Activated T-helper 1 cell treated with anti-CD3 and anti-CD28 coated beads, Interleukin-12 subunit alpha, Interleukin-12 subunit beta, Interleukin-2, Interleukin-4 antibody, amounts not matched to agents 30 ng/mL and 10 ng/mL and 1 ng/mL, durations not matched to agents 14 hours and 24 hours and 36 hours (primary cell): ENCODE data around the gene TOM1L2. TPM values are rescaled to one million over a fixed set of nuclear protein-coding genes. Genes with fewer than 3 reads are reported as not detected.

ENCODE experiments used
- DNase-seq: peaks from one replicate; pipeline ENCODE4 v3.0.0; 2021; ENCODE audit warnings: low spot score
- H3K27ac Mint-ChIP-seq: one replicate; pipeline ENCODE4 v1.8.0; 2021; ENCODE audit warnings: mild to moderate bottlenecking, mixed read lengths
- H3K27me3 Mint-ChIP-seq: one replicate; pipeline ENCODE4 v1.8.0; 2022; ENCODE audit warnings: mild to moderate bottlenecking, moderate library complexity, mixed read lengths; ENCODE audit not compliant: insufficient read depth
- H3K36me3 Mint-ChIP-seq: one replicate; pipeline ENCODE4 v1.8.0; 2021; ENCODE audit warnings: low read depth, mixed read lengths
- H3K4me1 Mint-ChIP-seq: one replicate; pipeline ENCODE4 v1.8.0; 2021; ENCODE audit warnings: low read depth, mixed read lengths
- H3K4me3 Mint-ChIP-seq: one replicate; pipeline ENCODE4 v1.8.0; 2021; ENCODE audit warnings: mild to moderate bottlenecking, moderate library complexity, mixed read lengths
- H3K9me3 Mint-ChIP-seq: one replicate; pipeline ENCODE4 v1.8.0; 2021; ENCODE audit warnings: mixed read lengths
- intact Hi-C: fragments of 100-400 bp; cut with micrococcal nuclease; formaldehyde crosslinking; loops from one replicate; pipeline ENCODE4 v1.15.1; 2024
- total RNA-seq: library from RNA; stranded (reverse); gene quantifications from 2 replicates; pipeline ENCODE4 v1.2.3, GENCODE V29; 2022

The TOM1L2 gene
- total RNA-seq, 1 donor from 2014 or later: 10.2 TPM

DNA sequence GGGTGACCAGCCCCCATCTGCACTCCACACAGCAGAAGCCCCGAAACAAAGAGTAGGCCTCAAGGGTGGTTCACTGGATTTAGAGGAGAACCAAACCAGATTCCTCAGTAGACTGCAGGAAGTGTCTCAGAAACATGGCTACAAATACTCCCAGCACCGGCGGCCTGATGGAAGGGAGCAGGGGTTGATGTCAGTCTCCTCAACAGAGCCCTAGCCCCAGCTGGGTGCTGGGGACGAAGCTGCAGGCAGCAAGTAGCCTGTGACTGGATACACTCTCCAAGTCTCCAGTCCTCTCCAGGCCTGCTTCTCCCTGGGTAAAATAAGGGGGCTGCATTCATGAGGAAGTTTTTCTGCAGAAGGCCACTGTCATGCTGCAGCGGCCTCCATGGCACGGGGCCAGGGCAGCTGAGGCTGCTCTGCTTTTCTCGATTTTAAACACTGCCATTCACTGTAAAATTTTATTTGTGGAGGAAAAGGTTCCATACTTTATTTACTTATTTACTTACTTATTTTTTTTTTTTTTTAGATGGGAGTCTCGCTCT lies 98.7 kb downstream of the TOM1L2 start:
- Mint-ChIP-seq H3K4me1 (no peaks in the 10 kb centered on the region), H3K4me3 (no peak overlapping the region)
- intact Hi-C loops: no loop called here

DNA sequence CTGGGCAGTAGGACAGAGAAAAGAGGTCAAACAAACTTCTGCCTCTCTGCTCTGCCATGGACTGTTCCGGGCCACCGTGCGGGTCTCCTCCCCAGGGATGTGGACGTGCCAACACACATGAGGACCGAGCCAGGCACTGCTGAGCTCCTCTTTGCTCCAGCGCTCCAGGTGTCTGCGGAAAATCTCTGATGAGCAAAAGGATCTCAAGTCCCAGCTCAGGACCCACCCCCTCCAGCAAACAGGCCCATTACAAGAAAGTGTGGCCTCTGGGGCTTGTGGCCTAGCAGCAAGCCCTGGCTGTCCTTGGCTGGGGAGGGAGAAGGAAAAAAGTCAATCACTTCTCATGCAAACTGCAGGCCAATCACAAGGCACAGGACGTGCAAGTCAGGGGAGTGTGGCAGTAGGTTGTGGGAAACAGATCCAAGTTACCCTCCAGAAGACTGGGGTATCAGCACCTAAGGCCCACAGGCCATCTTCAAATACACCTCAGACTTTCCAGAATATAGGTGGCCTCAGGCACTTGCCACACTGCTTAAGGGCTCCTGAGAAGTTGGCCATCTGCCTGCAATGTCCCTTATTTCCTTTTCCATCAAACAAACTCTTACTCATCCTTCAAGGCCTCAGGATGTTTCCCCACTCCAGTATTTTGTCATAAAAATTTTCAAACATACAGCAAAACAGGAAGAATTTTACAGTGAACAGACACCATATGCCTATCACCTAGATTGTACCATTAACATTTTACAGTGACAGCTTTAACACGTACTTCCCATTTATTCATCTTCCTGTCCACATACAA lies 99.5 kb downstream of the TOM1L2 start:
- Mint-ChIP-seq H3K9me3 (no peaks in the 10 kb centered on the region), H3K4me1 (no peaks in the 10 kb centered on the region), H3K27me3 (no peaks in the 10 kb centered on the region), H3K4me3 (no peak overlapping the region), H3K27ac (no peak overlapping the region), H3K36me3 (peaks cover 7% of the 10 kb centered on the region)
- intact Hi-C loops: no loop called here
- DNase-seq: no peak

More for the DNA sequence above, 98.7 kb downstream of the TOM1L2 start:
- Mint-ChIP-seq H3K9me3 (no peaks in the 10 kb centered on the region), H3K36me3 (peaks cover 7% of the 10 kb centered on the region), H3K27me3 (no peaks in the 10 kb centered on the region), H3K27ac (no peak overlapping the region)
- no peak for DNase-seq

GRCh38 chr17:17871913-17872312 lies 100.3 kb downstream of the TOM1L2 start:
- H3K9me3 Mint-ChIP-seq: no peaks in the 10 kb centered on the region
- no peaks in the 10 kb centered on the region for H3K27me3 Mint-ChIP-seq
- H3K4me3 Mint-ChIP-seq: no peak overlapping the region
- intact Hi-C loops: no loop called here
- no peaks in the 10 kb centered on the region for H3K4me1 Mint-ChIP-seq
- H3K36me3 Mint-ChIP-seq: peaks cover 7% of the 10 kb centered on the region
- no peak overlapping the region for H3K27ac Mint-ChIP-seq
- no peak for DNase-seq

- peaks cover 7% of the 10 kb centered on the region for H3K36me3 Mint-ChIP-seq
- no peak overlapping the region for H3K27ac Mint-ChIP-seq
- DNase-seq: no peak
- intact Hi-C loops: no loop called here
- no peak overlapping the region for H3K4me3 Mint-ChIP-seq
- H3K4me1 Mint-ChIP-seq: no peaks in the 10 kb centered on the region
- no peaks in the 10 kb centered on the region for H3K9me3 Mint-ChIP-seq
- H3K27me3 Mint-ChIP-seq: no peaks in the 10 kb centered on the region
Measured at GRCh38 chr17:17870247-17870646, 102.0 kb downstream of the TOM1L2 start.

- intact Hi-C loops: no loop called here
- Mint-ChIP-seq H3K4me1 (no peaks in the 10 kb centered on the region), H3K27ac (no peak overlapping the region), H3K36me3 (peaks cover 7% of the 10 kb centered on the region), H3K4me3 (no peak overlapping the region), H3K9me3 (no peaks in the 10 kb centered on the region), H3K27me3 (no peaks in the 10 kb centered on the region)
- DNase-seq: no peak
Measured at GRCh38 chr17:17868641-17869522, 103.3 kb downstream of the TOM1L2 start.

DNA sequence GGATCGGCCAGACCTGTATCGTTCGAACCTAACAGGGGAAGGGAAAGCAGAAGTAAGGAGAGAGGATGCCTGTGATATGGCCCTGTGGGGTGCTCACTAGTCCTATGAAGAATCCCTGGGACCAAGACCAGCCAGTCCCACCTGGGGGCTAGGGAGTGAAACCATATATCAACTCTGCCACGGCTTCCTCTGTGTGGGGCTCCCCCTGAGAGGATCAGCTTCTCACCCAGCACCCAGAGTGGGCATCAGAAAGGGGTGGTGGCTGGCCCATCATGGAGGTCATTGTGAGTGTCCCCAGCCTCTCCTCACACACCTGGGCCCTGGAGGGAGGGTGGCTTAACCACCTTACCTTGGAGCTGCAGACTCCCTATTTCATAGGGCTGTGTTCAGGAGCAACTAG lies 105.3 kb downstream of the TOM1L2 start:
- no peak for DNase-seq
- Mint-ChIP-seq H3K36me3 (peaks cover 10% of the 10 kb centered on the region), H3K9me3 (no peaks in the 10 kb centered on the region), H3K4me3 (no peak overlapping the region), H3K4me1 (peaks cover 8% of the 10 kb centered on the region), H3K27me3 (no peaks in the 10 kb centered on the region), H3K27ac (no peak overlapping the region)
- intact Hi-C loops: no loop called here

DNA sequence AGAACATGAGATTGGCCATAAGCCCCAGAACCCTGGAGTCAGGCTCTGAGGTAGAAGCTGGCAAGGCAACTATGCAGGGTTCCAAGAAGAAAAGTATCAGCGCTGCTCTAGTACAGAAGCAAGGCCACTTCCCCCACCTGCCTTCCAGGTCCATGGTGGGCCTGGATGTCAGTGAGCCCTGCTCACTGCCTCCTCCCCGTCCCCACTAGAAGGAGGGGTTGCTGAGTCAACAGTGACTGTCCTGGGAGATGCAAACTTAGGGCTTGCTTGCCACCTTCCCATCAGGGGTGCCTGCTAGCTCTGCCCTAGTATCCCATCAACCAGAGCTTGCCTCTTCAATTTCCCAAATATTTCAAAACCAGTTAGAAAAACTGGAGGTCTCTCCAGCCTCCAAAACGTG lies 105.8 kb downstream of the TOM1L2 start:
- Mint-ChIP-seq H3K36me3 (peaks cover 8% of the 10 kb centered on the region), H3K9me3 (no peaks in the 10 kb centered on the region), H3K27ac (no peak overlapping the region), H3K4me3 (no peak overlapping the region), H3K27me3 (no peaks in the 10 kb centered on the region), H3K4me1 (peaks cover 8% of the 10 kb centered on the region)
- intact Hi-C loops: no loop called here
- DNase-seq: no peak

GRCh38 chr17:17865035-17865434 lies 107.2 kb downstream of the TOM1L2 start:
- intact Hi-C loops: no loop called here
- H3K4me1 Mint-ChIP-seq: peaks cover 8% of the 10 kb centered on the region
- no peak overlapping the region for H3K27ac Mint-ChIP-seq
- no peak overlapping the region for H3K4me3 Mint-ChIP-seq
- no peak for DNase-seq
- no peaks in the 10 kb centered on the region for H3K9me3 Mint-ChIP-seq
- peaks cover 8% of the 10 kb centered on the region for H3K36me3 Mint-ChIP-seq
- H3K27me3 Mint-ChIP-seq: no peaks in the 10 kb centered on the region

DNA sequence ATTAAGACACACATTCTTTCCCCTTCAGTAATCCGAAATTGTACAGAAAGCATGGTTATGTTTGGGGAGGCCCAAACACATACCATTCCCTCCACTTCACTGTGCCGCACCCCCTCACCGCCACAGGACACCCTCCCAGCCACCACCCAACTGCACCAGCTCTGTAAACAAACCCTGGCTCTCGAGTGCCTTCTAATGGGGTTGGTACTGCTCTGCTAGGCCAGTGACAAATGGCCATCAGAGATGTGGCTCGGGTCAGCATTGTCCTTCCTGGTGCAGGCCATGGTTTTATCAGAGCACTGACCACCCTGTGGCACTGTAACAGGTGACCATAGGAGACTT lies 111.5 kb downstream of the TOM1L2 start:
- intact Hi-C loops: loop anchor here (1.0 to 2.0 kb wide), 5 partner anchors 48 to 179 kb away; partner anchors contain the start of gene RAI1
- Mint-ChIP-seq H3K27me3 (no peaks in the 10 kb centered on the region), H3K36me3 (peaks cover 4% of the 10 kb centered on the region), H3K4me3 (no peak overlapping the region), H3K27ac (no peak overlapping the region), H3K4me1 (peaks cover 18% of the 10 kb centered on the region), H3K9me3 (no peaks in the 10 kb centered on the region)
- DNase-seq: no peak

- Mint-ChIP-seq H3K9me3 (no peaks in the 10 kb centered on the region), H3K4me1 (peaks cover 24% of the 10 kb centered on the region), H3K27ac (no peak overlapping the region), H3K36me3 (peaks cover 4% of the 10 kb centered on the region), H3K27me3 (no peaks in the 10 kb centered on the region), H3K4me3 (no peak overlapping the region)
- intact Hi-C loops: loop anchor here (1.0 to 2.0 kb wide), 5 partner anchors 48 to 179 kb away; partner anchors contain the start of gene RAI1
- peak; percentile 59 for DNase-seq
Measured at GRCh38 chr17:17859909-17860765, 112.1 kb downstream of the TOM1L2 start.

DNA sequence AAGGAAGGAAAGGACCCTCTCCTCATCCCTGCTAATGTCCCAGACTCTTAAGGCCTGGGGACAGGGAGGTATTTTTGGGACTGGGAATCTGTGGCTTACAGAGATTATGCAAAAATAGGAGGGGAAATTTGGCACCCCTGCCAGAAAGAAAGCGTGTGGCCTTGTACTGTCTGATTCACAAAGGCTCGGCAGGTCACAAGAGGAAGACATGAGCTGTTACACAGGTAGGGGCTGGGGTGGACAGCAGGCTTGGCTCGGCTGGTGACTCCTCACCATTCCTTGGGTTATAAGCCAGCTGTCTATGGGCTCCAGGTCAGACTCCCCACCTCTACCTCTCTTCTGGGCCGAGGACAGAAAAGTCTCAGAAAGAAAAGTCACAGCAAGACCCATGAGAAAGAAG lies 114.7 kb downstream of the TOM1L2 start:
- no peak for DNase-seq
- no peak overlapping the region for H3K4me3 Mint-ChIP-seq
- no peaks in the 10 kb centered on the region for H3K9me3 Mint-ChIP-seq
- H3K27ac Mint-ChIP-seq: no peak overlapping the region
- H3K27me3 Mint-ChIP-seq: no peaks in the 10 kb centered on the region
- peaks cover 38% of the 10 kb centered on the region for H3K4me1 Mint-ChIP-seq
- peaks cover 3% of the 10 kb centered on the region for H3K36me3 Mint-ChIP-seq
- intact Hi-C loops: no loop called here

- H3K4me3 Mint-ChIP-seq: no peak overlapping the region
Measured at GRCh38 chr17:17856386-17856785, 115.8 kb downstream of the TOM1L2 start.

More at GRCh38 chr17:17856386-17856785, 115.8 kb downstream of the TOM1L2 start:
- peaks cover 2% of the 10 kb centered on the region for H3K36me3 Mint-ChIP-seq
- intact Hi-C loops: no loop called here
- H3K27me3 Mint-ChIP-seq: no peaks in the 10 kb centered on the region
- peaks cover 49% of the 10 kb centered on the region for H3K4me1 Mint-ChIP-seq
- no peak overlapping the region for H3K27ac Mint-ChIP-seq
- DNase-seq: no peak
- no peaks in the 10 kb centered on the region for H3K9me3 Mint-ChIP-seq
